HG03108 (cell line): ENCODE measurements around the gene MAP3K5.

ENCODE experiments used
- ATAC-seq: cut with Tn5 transposase; IDR thresholded peaks from one replicate; pipeline ENCODE4 v1.9.1; 2021; ENCODE audit warnings: moderate library complexity; ENCODE audit not compliant: unreplicated experiment

The MAP3K5 gene

DNA sequence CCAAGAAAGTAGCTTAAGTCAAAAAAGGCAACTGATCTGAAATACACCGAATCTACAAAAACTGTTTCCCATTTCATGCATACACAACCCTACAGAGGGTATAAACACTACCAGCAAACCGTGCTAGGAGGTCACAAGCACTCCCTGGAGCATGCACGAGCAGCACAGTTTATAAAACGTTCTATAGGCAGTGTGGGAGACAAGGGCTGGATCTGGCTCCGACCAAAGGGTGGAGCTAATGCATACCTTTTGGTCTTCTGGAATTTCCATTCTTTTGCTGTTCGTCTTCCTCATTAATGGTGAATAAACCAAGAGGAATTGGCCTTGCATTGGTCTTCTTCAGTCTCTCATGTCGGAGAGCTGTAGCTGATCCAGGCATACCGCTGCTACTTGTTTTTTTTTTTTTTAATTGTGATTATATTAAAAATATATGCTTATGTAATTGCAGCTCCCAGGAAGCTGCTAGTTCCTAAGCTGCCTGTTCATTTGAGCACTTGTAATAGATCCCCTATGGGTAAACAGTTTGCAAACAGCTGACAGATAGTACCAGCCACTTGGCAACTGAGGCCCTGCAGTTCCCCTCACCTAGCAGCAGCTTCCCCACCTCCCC is 266.6 kb downstream of the MAP3K5 start:
- ATAC-seq = no peak

DNA sequence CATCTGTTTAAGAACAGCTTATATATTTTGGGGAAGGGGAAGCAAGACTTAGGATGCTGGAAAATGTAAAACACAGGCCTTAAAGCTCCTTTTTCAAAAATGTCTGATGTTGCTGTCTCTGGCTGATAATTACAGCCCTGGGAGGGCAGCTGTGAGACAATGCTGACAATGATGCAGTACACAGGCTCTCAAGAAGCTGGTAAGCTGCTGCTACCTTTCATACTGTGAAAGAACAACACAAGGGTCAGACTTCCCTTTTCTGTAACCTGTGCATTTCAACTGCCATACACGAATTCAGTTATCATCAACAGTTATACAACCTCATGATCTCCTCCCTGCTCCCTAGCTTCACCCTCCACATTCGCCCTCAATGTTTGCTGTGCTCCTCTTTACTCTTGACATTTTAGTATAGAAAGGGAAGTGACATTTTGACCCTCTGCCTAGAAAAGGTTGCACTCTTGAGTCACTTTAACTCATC is 267.3 kb downstream of the MAP3K5 start:
- ATAC-seq = no peak

DNA sequence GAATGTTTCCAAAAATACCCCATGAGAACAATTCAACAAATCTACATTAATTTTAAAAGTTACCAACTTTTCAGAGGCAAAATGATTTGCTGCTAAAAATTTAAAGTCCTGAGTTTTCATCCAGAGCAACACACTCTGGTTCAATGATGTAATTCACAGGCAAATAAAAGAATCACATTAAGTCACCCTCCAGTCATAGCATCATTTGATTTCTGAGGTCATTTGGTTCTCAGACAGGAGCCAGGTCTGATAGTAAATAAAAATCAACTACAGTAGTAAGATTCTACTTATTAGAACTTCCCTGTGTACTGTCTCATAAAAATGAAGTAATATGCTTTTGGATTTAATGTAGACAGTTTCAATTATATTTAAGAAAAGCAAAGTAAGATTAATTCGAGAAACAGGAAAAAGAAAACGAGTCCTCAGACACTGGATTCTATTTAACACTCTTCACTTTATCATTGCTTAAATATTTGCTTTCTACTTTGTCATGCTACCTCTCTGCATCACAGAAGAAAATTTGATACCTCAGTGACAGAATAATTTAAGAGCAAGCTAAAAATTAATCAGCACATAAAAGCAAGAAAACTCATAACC is 267.8 kb downstream of the MAP3K5 start:
- no peak for ATAC-seq

DNA sequence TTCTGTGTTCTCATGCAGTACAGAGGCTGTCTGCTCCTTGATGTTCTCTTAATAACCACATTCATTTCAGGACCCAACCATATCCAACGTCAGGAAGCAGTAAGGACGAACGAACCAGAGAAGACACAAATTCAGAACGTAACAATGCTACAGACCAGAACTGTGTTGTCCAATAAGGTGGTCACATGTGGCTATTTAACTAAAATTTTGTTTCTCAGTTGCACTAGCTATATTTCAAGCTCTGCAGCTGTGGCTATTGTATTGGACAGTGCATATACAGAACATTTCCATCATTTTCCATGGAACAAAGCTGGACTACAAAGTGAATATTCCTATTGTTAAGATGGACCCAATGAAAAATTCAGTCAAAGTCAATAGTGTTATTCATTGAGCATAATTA is 269.1 kb downstream of the MAP3K5 start:
- ATAC-seq = no peak

DNA sequence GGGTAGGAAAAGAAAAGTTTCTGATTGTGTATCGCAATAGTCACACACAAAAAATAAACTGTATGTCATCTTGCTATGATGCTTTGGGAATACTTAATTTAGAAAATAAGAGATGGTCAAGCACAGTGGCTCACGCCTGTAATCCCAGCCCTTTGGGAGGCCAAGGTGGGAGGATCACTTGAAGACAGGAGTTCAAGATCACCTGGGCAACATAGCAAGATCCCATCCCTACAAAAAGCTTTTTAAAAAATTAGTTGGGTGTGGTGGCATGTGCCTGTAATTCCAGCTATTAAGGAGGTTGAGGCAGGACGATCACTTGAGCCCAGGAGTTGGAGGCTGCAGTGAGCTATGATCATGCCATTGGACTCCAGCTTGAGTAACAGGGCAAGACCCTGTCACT is 269.6 kb downstream of the MAP3K5 start:
- no peak for ATAC-seq

DNA sequence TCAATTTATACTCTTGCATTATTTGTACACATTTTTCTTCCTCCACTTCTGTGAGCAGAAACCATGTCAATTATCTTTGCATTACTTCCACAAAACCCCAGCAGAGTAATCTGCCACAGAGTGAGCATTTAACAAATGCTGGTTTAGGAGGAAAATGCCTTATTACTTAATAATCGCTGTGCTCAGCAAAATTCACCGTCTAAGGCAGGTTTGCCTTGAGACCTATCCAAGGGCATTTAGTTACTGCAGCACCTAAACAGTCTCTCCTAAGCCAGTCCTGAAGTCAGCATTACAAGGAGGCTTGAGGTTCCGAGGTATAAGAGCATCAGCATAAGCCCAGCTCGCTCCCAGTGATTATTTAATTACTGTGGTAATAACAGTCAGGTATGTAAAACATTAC is 270.4 kb downstream of the MAP3K5 start:
- ATAC-seq = no peak

DNA sequence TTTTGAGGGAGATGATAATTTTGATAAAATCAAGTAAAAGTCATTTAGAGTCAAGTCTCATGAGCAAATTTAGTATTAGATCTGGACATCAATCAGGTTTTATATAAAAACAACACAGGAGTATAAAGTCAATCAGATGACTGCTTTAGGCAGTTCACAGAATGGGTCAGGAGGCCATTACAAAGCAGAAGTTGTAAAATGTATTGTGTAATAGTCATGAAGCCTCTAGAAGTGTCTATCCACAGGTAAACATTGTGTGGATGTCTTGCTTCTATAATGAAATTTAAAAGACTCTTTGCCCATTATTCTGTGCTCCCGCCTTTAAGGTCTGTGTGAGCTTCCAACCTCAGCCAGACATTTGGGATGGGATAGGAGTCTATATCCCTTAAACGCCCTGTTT is 270.9 kb downstream of the MAP3K5 start:
- ATAC-seq = no peak

DNA sequence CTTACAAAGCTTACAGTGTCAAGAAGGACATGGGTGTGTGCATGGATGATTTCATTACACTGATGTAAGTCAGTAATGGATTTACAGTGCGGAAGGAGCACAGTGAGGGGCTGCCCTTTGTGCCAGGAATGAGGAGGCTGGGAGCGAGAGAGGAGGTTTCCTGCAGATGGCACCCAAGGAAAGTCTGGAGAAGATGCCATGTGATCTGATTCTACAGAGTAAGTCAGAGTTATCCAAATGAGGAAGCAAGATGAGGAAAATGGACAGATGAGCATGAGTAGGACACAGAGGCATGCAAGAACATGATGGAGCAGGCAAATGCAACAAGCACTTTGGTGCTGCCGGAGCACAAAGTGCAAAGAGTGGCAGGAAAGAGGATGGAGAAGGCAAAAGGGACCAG is 271.8 kb downstream of the MAP3K5 start:
- no peak for ATAC-seq

DNA sequence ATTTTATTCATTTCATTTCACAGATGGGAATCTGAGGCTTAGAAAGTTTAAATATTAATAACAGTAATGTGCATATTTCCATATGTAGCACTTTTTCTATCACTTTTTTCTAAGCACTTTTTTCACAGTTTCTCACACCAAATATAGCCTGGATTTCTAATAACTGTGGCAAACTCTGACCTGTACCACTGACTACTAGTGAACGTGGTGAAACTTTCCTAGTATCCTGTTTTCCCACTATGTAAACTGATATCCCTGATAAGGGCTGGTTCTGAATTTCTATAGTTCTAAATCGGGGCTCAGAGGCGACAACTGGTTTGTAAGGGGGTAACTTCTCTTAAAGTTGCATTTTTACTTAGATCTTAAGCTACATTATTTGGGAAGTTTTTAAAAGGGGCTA is 274.7 kb downstream of the MAP3K5 start:
- no peak for ATAC-seq

DNA sequence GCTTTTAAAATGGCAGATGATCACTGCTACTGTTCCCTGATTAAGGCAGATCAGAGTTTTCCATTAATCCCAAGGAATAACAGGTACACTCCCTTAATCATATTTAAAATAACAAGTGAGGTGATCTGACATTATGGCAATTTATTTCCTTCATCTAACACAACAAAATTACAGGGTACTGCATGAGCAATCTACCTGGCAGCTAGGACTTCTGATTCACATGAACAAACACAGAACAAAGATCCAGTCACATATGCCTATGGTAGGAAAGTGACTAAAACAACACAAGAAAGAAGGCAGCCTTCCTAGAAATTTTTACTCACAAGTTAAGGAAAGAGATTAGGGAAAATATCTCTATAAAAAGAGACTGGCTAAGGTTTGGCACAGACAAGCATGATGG is 275.3 kb downstream of the MAP3K5 start:
- ATAC-seq = no peak

DNA sequence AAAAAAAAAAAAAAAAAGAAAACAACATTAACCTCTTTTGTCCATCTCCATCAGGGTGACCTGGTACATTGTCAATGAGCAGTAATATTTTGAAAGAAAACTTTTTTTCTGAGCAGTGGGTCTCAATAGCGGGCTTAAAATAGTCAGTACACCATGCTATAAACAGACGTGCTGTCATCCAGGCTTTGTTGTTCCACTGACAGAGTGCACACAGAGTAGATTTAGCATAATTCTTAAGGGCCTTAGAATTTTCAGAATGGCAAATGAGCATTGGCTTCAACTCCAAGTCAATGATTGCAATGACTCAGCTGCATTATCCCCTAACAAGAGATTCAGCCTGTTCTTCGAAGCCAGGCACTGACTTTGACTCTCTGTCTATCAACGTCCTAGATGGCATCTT is 277.7 kb downstream of the MAP3K5 start:
- ATAC-seq = no peak

DNA sequence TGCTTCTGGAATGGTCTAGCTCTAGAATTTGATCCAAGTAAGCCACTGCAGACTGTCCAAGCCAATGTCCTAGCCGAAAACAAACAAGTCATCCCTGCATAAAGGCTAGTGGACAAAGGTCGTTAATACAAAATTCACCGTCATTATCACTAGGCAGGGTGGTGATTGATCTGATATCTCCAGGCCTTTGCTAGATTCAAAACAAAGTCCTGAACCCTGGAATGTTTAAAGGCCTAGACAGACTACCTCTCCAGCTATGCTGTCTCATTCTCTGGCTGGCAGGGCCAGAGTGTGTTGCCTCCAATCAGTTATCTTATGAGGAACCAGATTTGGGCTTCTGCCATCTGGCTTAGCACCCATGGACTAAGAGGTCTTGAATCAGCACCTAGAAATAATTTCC is 280.4 kb downstream of the MAP3K5 start:
- no peak for ATAC-seq

DNA sequence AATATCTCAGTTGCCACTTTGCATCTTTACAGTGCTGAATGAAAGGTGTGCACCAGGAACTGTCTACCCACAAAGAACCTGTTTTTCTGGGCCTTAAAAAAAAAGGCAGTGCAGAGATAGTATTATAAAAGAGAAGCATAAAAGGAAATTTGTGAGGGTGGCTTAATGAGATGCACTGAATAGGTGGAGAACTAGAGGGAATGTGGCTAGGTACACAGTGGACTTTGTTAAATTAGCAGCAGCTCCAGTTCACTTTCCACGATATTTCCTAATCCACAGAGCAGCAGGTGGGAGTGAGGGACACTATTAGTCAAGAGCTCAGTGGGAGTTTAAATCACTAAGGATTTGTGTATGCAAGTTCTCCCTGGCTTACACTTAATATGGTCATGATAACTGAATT is 280.9 kb downstream of the MAP3K5 start:
- ATAC-seq = no peak

DNA sequence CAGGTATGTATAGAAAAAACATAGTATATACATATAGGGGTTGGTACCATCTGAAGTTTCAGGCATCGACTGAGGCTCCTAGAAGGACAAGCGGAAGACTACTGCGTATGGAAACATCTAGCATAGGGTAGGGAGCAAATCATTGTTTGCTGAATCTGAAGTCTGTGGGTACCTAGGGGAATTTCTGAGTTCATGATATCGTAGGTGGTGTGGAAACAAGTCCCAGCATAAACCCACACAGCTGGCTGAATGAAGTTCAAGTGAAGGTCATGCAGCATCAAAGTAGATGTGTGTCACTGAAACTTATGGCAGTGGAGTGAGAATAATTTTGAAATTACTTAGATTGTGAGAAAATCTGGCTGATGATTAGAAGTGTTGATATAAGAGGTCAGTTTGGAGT is 281.5 kb downstream of the MAP3K5 start:
- ATAC-seq = no peak

DNA sequence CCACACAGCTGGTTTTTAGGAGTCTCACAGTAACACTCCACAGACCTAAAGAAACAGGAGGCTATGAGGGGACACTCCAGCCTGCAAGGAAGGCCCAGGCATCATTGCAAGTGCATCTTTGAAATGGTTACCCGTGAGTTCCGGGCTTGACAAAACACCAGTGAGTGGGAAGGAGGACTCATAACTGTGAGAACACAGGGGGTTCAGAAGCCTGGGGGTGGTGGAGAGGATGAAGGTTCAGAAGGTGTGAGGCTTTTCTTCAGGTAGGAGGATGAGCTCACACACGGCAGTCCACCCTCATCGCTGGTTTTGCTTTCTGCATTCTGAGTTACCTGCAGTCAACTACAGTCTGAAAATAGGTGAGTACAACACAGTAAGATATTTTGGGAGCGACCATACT is 282.0 kb downstream of the MAP3K5 start:
- no peak for ATAC-seq

DNA sequence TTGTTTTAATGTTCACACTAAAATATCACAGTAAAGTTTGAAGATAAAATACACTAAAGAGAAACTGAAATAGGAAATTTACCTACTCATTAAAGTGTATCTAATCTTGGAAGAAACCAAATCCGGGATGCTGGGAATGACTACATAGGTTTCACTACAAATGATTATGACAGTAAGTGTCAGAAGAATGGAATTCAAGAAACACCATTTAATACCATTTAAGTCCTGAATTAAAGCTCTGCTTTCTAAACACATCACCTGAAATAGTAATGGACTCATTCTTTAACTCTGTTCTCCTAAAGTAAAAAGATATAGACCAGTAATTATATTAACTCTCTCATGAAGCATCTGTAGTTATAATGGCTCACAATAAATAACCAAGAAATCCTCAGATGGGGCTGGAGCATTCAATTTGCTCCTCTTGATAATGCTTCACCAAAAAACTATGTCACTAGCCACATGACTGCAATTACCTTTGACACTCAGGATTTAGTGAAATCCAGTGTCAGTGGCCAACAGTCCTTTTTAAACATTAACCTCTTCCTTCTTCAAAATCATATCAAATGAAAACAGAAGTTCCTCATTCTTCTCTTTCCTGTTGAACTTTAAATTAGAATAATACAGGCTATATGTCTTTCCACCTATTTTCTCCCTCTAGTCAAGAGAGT is 283.4 kb downstream of the MAP3K5 start:
- no peak for ATAC-seq
